GM18861 (cell line): ENCODE data around the gene NUP54.
A peak's percentile ranks its signal among the peaks of the same experiment; 100 is the strongest.

Experiments used
- ATAC-seq: cut with Tn5 transposase; IDR thresholded peaks from one replicate; pipeline ENCODE4 v1.9.1; 2021; ENCODE audit not compliant: unreplicated experiment

NUP54 gene

GRCh38 chr4:76147454-76148141 is 599 bp downstream of the NUP54 start:
- peak; percentile 25 for ATAC-seq

- no peak for ATAC-seq
These were observed 3.7 kb downstream of the NUP54 start for GRCh38 chr4:76144546-76144945.

GRCh38 chr4:76141241-76141640 is 7.0 kb downstream of the NUP54 start:
- no peak for ATAC-seq

- ATAC-seq, result no peak
These were observed 20.4 kb downstream of the NUP54 start for GRCh38 chr4:76127754-76128153.

- no peak for ATAC-seq
These were observed 22.4 kb downstream of the NUP54 start for GRCh38 chr4:76125816-76126215.

- no peak for ATAC-seq
These were observed 28.0 kb downstream of the NUP54 start for GRCh38 chr4:76120199-76120598.

GRCh38 chr4:76117536-76117935 is 30.7 kb downstream of the NUP54 start:
- no peak for ATAC-seq

GRCh38 chr4:76116821-76117220 is 31.4 kb downstream of the NUP54 start:
- no peak for ATAC-seq

GRCh38 chr4:76108467-76109181 is 39.6 kb downstream of the NUP54 start:
- no peak for ATAC-seq

- ATAC-seq, result no peak
These were observed 41.8 kb downstream of the NUP54 start for GRCh38 chr4:76106442-76106841.

GRCh38 chr4:76105652-76106051 is 42.5 kb downstream of the NUP54 start:
- ATAC-seq, result no peak

GRCh38 chr4:76096076-76096475 is 52.1 kb downstream of the NUP54 start:
- ATAC-seq, result no peak

GRCh38 chr4:76095568-76095967 is 52.6 kb downstream of the NUP54 start:
- ATAC-seq, result no peak

GRCh38 chr4:76091052-76091451 is 57.1 kb downstream of the NUP54 start:
- no peak for ATAC-seq

- ATAC-seq, result peak; percentile 87
These were observed 57.9 kb downstream of the NUP54 start for GRCh38 chr4:76090241-76090691.

- no peak for ATAC-seq
These were observed 59.5 kb downstream of the NUP54 start for GRCh38 chr4:76088719-76089118.

GRCh38 chr4:76087007-76087769 is 61.0 kb downstream of the NUP54 start:
- ATAC-seq, result no peak

GRCh38 chr4:76084542-76084941 is 63.7 kb downstream of the NUP54 start:
- ATAC-seq, result no peak

- no peak for ATAC-seq
These were observed 64.7 kb downstream of the NUP54 start for GRCh38 chr4:76083386-76083988.

GRCh38 chr4:76078033-76078613 is 70.1 kb downstream of the NUP54 start:
- ATAC-seq, result no peak

GRCh38 chr4:76074993-76075600 is 73.1 kb downstream of the NUP54 start:
- no peak for ATAC-seq
